ENCODE measurements around the gene LY9. TPM values are rescaled to one million over a fixed set of nuclear protein-coding genes. Genes with fewer than 3 reads are reported as not detected.
A peak's percentile ranks its signal among the peaks of the same experiment; 100 is the strongest.

Gene LY9
- total and polyA plus RNA-seq, 9 donors = 0.15 to 2.9 (median 0.45) TPM; not detected in 2

GRCh38 chr1:160834945-160835565 is 39.1 kb downstream of the LY9 start:
- peak in 1 of 5 donors; percentile 42 for DNase-seq
- no peak overlapping the region for H3K4me3 ChIP-seq
- no peaks in the 10 kb centered on the region for H3K9me3 ChIP-seq
- 82 to 92% (median 84%) methylated on average over 3 of the region's 3 CpGs for WGBS, 3 donors
- intact Hi-C loops (cut with DNase I) = loop anchor here in 2 of 4 donors (5.0 to 10.0 kb wide), 3 partner anchors 108 to 260 kb away; partner anchors contain the start of genes ITLN2 (in 1 of the 2) and KLHDC9 (in 1 of the 2)
- no peak overlapping the region for H3K27ac ChIP-seq
- H3K36me3 ChIP-seq = no peaks in the 10 kb centered on the region
- H3K27me3 ChIP-seq = no peaks in the 10 kb centered on the region
- H3K4me1 ChIP-seq (ENCODE audit: insufficient read depth) = peaks cover 4% of the 10 kb centered on the region
- TF ChIP-seq, protein P1, sequence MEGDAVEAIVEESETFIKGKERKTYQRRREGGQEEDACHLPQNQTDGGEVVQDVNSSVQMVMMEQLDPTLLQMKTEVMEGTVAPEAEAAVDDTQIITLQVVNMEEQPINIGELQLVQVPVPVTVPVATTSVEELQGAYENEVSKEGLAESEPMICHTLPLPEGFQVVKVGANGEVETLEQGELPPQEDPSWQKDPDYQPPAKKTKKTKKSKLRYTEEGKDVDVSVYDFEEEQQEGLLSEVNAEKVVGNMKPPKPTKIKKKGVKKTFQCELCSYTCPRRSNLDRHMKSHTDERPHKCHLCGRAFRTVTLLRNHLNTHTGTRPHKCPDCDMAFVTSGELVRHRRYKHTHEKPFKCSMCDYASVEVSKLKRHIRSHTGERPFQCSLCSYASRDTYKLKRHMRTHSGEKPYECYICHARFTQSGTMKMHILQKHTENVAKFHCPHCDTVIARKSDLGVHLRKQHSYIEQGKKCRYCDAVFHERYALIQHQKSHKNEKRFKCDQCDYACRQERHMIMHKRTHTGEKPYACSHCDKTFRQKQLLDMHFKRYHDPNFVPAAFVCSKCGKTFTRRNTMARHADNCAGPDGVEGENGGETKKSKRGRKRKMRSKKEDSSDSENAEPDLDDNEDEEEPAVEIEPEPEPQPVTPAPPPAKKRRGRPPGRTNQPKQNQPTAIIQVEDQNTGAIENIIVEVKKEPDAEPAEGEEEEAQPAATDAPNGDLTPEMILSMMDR (IDR thresholded peaks at IDR 0.05) = peak in 2 of 3 donors; percentile 49 to 61
- TF ChIP-seq POLR2A (IDR thresholded peaks at IDR 0.05) = no peak

DNA sequence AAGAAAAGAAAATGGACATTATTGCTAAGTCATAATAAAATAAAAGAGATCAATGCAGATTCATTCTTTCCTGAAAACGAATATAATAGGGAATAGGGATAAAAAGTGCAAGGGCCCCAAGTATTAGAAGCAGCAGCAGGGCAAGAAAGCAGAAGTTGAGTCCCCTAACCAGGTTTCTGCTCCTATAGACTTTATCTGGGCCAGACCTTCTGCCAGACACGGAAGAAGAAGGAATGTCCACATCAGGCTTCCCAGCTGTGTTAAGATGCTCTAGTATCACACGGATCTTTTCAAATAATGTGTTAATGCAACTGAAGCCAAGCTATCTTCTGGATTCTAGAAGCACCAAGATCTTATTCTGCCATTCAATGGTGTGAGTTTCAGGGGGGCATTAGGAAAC is 39.8 kb downstream of the LY9 start:
- DNase-seq = no peak
- no peak overlapping the region for H3K27ac ChIP-seq
- intact Hi-C loops (cut with DNase I) = loop anchor here in 2 of 4 donors (5.0 to 10.0 kb wide), 2 partner anchors 117 to 259 kb away; partner anchors contain the start of genes ITLN2 (in 1 of the 2) and KLHDC9 (in 1 of the 2)
- TF ChIP-seq, protein P1 (IDR thresholded peaks at IDR 0.05) = no peak
- TF ChIP-seq EP300 (IDR thresholded peaks at IDR 0.05) = no peak
- TF ChIP-seq POLR2A (IDR thresholded peaks at IDR 0.05) = no peak
- no peaks in the 10 kb centered on the region for H3K9me3 ChIP-seq
- H3K36me3 ChIP-seq = no peaks in the 10 kb centered on the region
- no peak overlapping the region for H3K4me3 ChIP-seq
- H3K4me1 ChIP-seq (ENCODE audit: insufficient read depth) = peaks cover 4% of the 10 kb centered on the region
- H3K27me3 ChIP-seq = no peaks in the 10 kb centered on the region
- WGBS, 3 donors = 82 to 84% (median 84%) methylated on average over 3 of the region's 3 CpGs

GRCh38 chr1:160836561-160836960 is 40.6 kb downstream of the LY9 start:
- intact Hi-C loops (cut with DNase I) = loop anchor here in 2 of 4 donors (5.0 to 10.0 kb wide), 2 partner anchors 116 to 258 kb away; partner anchors contain the start of genes ITLN2 (in 1 of the 2) and KLHDC9 (in 1 of the 2)
- H3K4me3 ChIP-seq = no peak overlapping the region

DNA sequence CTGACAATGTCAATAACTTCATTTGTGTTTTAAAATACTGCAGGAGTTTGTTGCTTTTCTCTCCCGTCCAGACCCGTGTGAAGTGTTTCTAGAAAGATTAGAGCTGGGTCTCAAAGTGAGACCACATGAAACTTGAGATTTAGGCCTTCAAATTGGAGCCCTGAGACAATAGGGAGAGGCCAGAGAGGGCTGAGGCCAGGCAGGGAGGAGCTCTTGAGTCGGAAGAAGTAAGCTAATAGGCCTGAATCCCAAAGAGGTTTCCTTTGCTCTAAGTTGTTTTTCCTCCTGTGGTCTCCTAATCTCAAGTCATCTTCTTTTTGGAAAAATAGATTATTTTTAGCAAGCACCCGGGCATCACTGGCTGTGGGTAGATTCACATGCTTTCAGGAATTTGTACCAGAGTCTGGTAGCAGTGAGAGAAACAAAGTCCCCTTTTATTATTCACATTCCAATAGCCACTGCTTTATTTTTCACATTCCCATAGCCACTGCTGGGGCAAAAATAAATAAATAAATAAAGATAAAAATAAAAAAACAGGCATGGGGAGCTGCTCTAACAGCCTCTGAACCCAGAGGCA is 41.1 kb downstream of the LY9 start:
- no peak for TF ChIP-seq POLR2A (IDR thresholded peaks at IDR 0.05)
- no peak for TF ChIP-seq EP300 (IDR thresholded peaks at IDR 0.05)
- TF ChIP-seq, protein P1 (IDR thresholded peaks at IDR 0.05) = no peak
- Histone ChIP-seq H3K9me3 (no peaks in the 10 kb centered on the region), H3K27ac (no peak overlapping the region), H3K4me1 (ENCODE audit: insufficient read depth) (peaks cover 4% of the 10 kb centered on the region), H3K27me3 (no peaks in the 10 kb centered on the region), H3K4me3 (no peak overlapping the region), H3K36me3 (no peaks in the 10 kb centered on the region)
- intact Hi-C loops (cut with DNase I) = loop anchor here in 2 of 4 donors (5.0 to 10.0 kb wide), 2 partner anchors 115 to 258 kb away; partner anchors contain the start of genes ITLN2 (in 1 of the 2) and KLHDC9 (in 1 of the 2)
- WGBS, 3 donors = 39 to 43% (median 41%) methylated on average over 4 of the region's 4 CpGs
- DNase-seq = no peak

More at GRCh38 chr1:160836561-160836960, 40.6 kb downstream of the LY9 start:
- Histone ChIP-seq H3K27me3 (no peaks in the 10 kb centered on the region), H3K36me3 (no peaks in the 10 kb centered on the region), H3K9me3 (no peaks in the 10 kb centered on the region), H3K27ac (no peak overlapping the region), H3K4me1 (ENCODE audit: insufficient read depth) (peaks cover 4% of the 10 kb centered on the region)
- TF ChIP-seq POLR2A (IDR thresholded peaks at IDR 0.05) = no peak
- TF ChIP-seq EP300 (IDR thresholded peaks at IDR 0.05) = no peak
- no peak for DNase-seq
- WGBS, 3 donors = 45 to 74% (median 64%) methylated on average over 3 of the region's 3 CpGs

Measured in ovary (tissue), 9 donors.